K562 (cell line): Measurements from ENCODE around the gene TFAP2A.

Source experiments
- EP300 ChIP-seq: IDR thresholded peaks from 2 replicates; pipeline ENCODE4 v1.6.1; 2012; ENCODE audit warnings: low read length, improper control_type of control experiment
- FOXK1 ChIP-seq: sonication (generic); formaldehyde crosslinking; IDR thresholded peaks from 2 replicates; pipeline ENCODE4 v1.8.0; 2022; ENCODE audit warnings: missing genetic modification reagents, mild to moderate bottlenecking, borderline replicate concordance
- MECOM ChIP-seq: fragments of 250-450 bp; sonication (Bioruptor Pico); IDR thresholded peaks from 2 replicates; pipeline ENCODE4 v1.8.0; 2022; ENCODE audit warnings: inconsistent platforms
- POLR2A ChIP-seq: fragments of 450-650 bp; conservative IDR thresholded peaks from 2 replicates; pipeline ENCODE4 v1.6.1; 2016
- WHSC1 ChIP-seq: IDR thresholded peaks from one replicate; pipeline ENCODE4 v1.6.1; 2012; ENCODE audit warnings: low read length, control low read depth, inconsistent platforms
- ZNF780A ChIP-seq: fragments of 250-450 bp; sonication (Bioruptor Pico); IDR thresholded peaks from 2 replicates; pipeline ENCODE4 v1.5.0; 2021; ENCODE audit warnings: mild to moderate bottlenecking
- TF ChIP-seq, protein P1 (sequence below), 3 experiments: IDR thresholded peaks in 2 of 3; conservative IDR thresholded peaks in 1 of 3; 2 replicates each; pipeline ENCODE4 v1.5.1; 2011 to 2012; ENCODE audit warnings: low read length in 3 of 3, mild to moderate bottlenecking in 3 of 3, control low read depth in 2 of 3, improper control_type of control experiment in 1 of 3, inconsistent platforms in 1 of 3, low read depth in 1 of 3, mixed read lengths in 1 of 3, moderate library complexity in 1 of 3; ENCODE audit not compliant: insufficient read depth in 2 of 3

DNA sequence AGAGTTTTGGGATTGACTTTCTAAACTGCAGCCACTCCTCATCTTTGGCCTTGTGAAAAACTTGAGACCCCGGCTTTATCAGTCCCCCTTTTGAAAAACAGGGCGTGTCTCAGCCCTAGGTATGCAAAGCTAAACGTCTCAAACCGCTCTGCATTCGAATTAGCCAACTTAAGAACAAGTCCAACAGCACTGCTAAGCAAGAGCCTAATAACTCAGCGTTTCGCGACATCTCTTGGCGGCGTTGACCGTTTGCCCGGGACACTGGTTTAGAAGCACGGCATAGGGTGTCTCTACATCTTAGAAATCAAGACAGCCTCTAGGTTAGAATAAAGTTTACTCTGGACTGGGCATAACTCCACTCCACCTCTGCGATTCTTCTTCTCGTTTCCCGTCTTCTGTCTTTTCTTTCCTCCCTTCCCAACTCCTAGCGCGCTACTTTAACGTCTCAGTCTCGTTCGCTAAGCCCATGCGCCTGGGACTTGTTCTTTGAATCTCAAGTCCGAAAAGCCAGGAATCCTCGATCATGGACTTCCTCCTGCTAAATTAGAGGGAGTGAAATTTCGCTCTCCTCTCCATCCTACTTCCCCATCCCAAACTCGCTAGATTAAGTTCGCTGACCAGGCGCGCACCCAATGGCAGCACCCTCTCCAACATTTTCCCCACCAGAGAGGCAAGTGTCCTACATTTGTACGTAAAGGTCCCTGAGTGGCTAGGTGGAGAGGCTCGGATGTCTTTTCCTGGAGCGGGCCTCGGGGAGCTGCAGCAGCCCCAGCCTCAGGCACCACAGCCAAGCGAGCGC, 10.5 kb upstream of the TFAP2A start:
- TF ChIP-seq WHSC1 (no peak), FOXK1 (CRISPR knock-in tag) (no peak), MECOM (CRISPR knock-in tag) (no peak), ZNF780A (CRISPR knock-in tag) (no peak), POLR2A (no peak), EP300 (no peak)
- TF ChIP-seq, protein P1, sequence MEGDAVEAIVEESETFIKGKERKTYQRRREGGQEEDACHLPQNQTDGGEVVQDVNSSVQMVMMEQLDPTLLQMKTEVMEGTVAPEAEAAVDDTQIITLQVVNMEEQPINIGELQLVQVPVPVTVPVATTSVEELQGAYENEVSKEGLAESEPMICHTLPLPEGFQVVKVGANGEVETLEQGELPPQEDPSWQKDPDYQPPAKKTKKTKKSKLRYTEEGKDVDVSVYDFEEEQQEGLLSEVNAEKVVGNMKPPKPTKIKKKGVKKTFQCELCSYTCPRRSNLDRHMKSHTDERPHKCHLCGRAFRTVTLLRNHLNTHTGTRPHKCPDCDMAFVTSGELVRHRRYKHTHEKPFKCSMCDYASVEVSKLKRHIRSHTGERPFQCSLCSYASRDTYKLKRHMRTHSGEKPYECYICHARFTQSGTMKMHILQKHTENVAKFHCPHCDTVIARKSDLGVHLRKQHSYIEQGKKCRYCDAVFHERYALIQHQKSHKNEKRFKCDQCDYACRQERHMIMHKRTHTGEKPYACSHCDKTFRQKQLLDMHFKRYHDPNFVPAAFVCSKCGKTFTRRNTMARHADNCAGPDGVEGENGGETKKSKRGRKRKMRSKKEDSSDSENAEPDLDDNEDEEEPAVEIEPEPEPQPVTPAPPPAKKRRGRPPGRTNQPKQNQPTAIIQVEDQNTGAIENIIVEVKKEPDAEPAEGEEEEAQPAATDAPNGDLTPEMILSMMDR (IDR thresholded peaks at IDR 0.05 in 2 of 3, conservative IDR thresholded peaks at IDR 0.05 in 1 of 3; ENCODE audit: insufficient read depth in 2 of 3, low read depth in 1 of 3, low read length in 3 of 3), result no peak
